Colonic mucosa (tissue), 4 donors: ENCODE data around the gene MAPK1. TPM values are rescaled to one million over a fixed set of nuclear protein-coding genes. Genes with fewer than 3 reads are reported as not detected.
A peak's percentile ranks its signal among the peaks of the same experiment; 100 is the strongest.

Experiments used
- DNase-seq: peaks from one replicate; pipeline ENCODE4 v3.0.0-alpha.2; 2020
- H3K27ac ChIP-seq: fragments of 200-600 bp; one replicate; pipeline ENCODE4 v1.8.0; 2021
- H3K27me3 ChIP-seq: fragments of 200-600 bp; one replicate; pipeline ENCODE4 v1.8.0; 2021
- H3K36me3 ChIP-seq: fragments of 200-600 bp; one replicate; pipeline ENCODE4 v1.8.0; 2021
- H3K4me1 ChIP-seq: fragments of 200-600 bp; one replicate; pipeline ENCODE4 v1.8.0; 2021; ENCODE audit warnings: mild to moderate bottlenecking
- H3K4me3 ChIP-seq: fragments of 200-600 bp; one replicate; pipeline ENCODE4 v1.8.0; 2021
- H3K9ac ChIP-seq, 2 donors: one replicate each; pipeline ENCODE4 v1.7.0; 2013; ENCODE audit warnings: control low read depth in 2 of 2, low read depth in 2 of 2, low read length in 2 of 2
- H3K9me3 ChIP-seq: fragments of 200-600 bp; one replicate; pipeline ENCODE4 v1.8.0; 2021
- intact Hi-C: fragments of 100-400 bp; cut with DNase I; formaldehyde crosslinking; loops from one replicate; pipeline ENCODE4 v1.14.1; 2022
- total RNA-seq, 2 donors: library from RNA; stranded (reverse); fragmentation: NEBNext Ultra II Directional in 1 of 2; extraction: Animal tissue kit (Norgen Biotek cat#: 25700) in 1 of 2; gene quantifications; one replicate each; pipeline ENCODE4 v1.2.1, GENCODE V29; 2021
- TF ChIP-seq, protein P1 (sequence below): fragments of 200-600 bp; IDR thresholded peaks from one replicate; pipeline ENCODE4 v1.8.0; 2022; ENCODE audit warnings: antibody characterized with exemption, mild to moderate bottlenecking
- donor health status: healthy.
- donor health status: DM: no; HTN: no; CAD: no.
- donor health status: DM: no; HTN: no; CAD: no.

Gene MAPK1
- total RNA-seq, 2 donors from 2014 or later: 140 to 147 TPM

DNA sequence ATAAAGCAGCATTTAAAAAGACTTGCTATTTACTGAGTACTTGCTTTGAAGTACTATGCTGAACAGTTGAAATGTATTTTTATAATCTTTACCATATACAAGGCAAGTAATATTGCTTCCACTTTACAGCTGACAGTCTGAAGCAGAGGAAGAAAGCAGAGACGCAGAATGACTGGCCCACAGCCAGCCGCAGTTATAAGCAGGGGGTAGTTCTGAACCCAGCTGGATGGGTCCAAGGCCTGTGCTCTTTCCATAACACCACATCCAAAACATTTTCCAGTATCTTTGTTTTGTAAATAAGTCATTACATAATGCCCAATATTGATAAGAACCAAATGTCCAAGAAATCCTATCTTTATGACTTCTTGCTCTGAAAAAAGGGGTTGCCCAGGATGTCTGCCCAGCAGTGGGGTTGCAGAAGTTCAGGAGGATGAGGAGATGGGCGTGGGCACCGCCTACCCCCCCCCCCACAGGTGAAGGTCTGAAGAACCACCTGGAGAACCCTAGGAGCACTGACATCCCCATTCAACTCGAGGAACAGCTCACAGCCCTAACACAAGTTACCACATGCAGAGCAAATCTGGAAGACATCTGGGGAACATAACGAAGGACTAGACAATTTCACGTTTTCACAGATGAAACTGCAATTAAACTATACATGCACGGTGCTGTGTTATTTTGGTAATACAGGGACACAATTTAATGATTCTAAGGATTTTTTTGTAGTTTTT is 107.6 kb downstream of the MAPK1 start:
- no peak overlapping the region for H3K4me3 ChIP-seq
- H3K9ac ChIP-seq: no peak overlapping the region
- H3K27ac ChIP-seq: no peak overlapping the region
- no peaks in the 10 kb centered on the region for H3K9me3 ChIP-seq
- H3K4me1 ChIP-seq: no peaks in the 10 kb centered on the region
- peaks cover 4% of the 10 kb centered on the region for H3K36me3 ChIP-seq
- TF ChIP-seq, protein P1, sequence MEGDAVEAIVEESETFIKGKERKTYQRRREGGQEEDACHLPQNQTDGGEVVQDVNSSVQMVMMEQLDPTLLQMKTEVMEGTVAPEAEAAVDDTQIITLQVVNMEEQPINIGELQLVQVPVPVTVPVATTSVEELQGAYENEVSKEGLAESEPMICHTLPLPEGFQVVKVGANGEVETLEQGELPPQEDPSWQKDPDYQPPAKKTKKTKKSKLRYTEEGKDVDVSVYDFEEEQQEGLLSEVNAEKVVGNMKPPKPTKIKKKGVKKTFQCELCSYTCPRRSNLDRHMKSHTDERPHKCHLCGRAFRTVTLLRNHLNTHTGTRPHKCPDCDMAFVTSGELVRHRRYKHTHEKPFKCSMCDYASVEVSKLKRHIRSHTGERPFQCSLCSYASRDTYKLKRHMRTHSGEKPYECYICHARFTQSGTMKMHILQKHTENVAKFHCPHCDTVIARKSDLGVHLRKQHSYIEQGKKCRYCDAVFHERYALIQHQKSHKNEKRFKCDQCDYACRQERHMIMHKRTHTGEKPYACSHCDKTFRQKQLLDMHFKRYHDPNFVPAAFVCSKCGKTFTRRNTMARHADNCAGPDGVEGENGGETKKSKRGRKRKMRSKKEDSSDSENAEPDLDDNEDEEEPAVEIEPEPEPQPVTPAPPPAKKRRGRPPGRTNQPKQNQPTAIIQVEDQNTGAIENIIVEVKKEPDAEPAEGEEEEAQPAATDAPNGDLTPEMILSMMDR: no peak
- H3K27me3 ChIP-seq: no peaks in the 10 kb centered on the region
- intact Hi-C loops: no loop called here
- DNase-seq: no peak

DNA sequence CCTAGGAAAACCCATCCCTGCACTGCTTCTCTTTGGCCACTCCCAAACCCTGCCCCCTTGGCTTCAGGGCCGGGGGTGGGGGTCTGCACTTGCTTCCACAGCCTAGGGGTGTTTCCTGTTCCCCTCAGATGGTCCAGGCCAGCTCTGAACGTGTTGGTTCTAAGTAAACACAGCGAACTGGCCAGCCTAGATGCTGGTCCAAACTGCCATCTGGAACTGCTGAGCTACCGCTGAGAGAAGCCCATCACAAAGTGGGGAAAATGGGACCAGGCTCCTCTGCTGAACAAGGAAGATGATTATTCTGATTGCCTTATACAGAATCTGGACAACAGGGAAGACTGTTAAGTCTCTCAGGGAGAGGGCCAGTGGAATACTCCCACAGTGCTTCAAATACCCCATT is 108.4 kb downstream of the MAPK1 start:
- TF ChIP-seq, protein P1: no peak
- Histone ChIP-seq H3K27ac (no peak overlapping the region), H3K4me3 (no peak overlapping the region), H3K4me1 (no peaks in the 10 kb centered on the region), H3K36me3 (peaks cover 4% of the 10 kb centered on the region), H3K9me3 (no peaks in the 10 kb centered on the region), H3K9ac (no peak overlapping the region), H3K27me3 (no peaks in the 10 kb centered on the region)
- intact Hi-C loops: no loop called here
- DNase-seq: no peak

DNA sequence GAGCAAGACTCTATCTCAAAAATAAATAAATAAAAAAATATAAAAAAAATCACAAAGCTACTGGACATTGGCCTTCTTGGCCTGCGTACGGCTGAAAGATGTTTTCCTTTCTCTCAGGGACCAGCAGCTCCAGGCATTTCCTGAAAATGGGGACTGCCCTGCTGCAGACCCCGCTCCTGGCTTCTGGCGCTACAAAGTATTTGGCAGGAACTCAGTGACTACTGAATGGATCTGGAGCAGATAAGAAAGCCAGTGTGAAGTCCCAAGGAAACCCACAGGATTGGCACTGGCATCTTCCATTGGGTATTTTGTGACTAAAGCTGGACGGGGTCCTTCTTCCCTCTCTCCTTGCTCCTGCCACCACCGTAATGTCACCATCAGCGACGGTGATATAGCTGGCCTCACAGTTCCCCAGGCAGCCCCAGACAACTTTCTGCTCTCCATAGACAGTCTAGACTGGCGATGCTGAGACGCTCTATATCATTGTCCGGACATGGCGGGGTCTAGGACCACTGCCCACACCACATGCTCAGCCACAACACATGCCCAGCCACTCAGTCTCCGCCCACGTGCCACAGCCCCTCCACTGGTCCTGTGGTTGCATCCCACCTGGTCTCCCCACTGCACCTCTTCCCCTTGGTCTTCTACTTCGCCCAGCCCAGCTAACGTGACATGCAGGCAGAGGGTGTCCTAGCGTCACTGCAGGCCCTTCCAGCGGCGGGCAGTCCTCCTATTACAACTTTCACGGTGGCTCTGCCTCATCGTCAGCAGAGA is 109.2 kb downstream of the MAPK1 start:
- H3K4me1 ChIP-seq: no peaks in the 10 kb centered on the region
- H3K27me3 ChIP-seq: no peaks in the 10 kb centered on the region
- no peak overlapping the region for H3K9ac ChIP-seq
- no peak overlapping the region for H3K4me3 ChIP-seq
- TF ChIP-seq, protein P1: no peak
- no peak for DNase-seq
- intact Hi-C loops: no loop called here
- H3K27ac ChIP-seq: no peak overlapping the region
- peaks cover under 1% of the 10 kb centered on the region for H3K36me3 ChIP-seq
- no peaks in the 10 kb centered on the region for H3K9me3 ChIP-seq

DNA sequence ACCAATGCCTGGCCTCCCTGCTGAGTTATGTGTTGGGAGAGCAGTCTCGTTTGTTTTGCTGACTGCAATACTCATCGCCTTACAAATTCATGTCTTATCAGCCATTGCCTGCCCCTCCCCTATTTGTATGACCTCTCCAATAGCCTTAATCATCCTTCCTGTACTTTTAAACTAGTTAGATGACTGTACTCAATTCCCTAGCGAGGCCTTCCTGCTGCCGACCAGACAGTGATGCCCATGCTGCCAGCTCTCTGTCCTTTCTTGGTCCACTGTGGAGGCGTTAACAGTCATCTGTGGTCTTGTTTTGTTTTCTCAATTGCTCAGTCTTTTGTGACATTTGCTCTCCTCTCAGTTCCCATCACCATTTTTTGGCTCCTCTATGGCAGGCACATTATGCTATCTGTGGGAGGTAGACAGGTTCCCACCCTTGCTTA is 111.6 kb downstream of the MAPK1 start:
- no peaks in the 10 kb centered on the region for H3K4me1 ChIP-seq
- H3K27me3 ChIP-seq: no peaks in the 10 kb centered on the region
- no peak overlapping the region for H3K9ac ChIP-seq
- intact Hi-C loops: no loop called here
- no peak for DNase-seq
- H3K27ac ChIP-seq: no peak overlapping the region
- H3K9me3 ChIP-seq: no peaks in the 10 kb centered on the region
- H3K36me3 ChIP-seq: no peaks in the 10 kb centered on the region
- H3K4me3 ChIP-seq: no peak overlapping the region
- TF ChIP-seq, protein P1: no peak

DNA sequence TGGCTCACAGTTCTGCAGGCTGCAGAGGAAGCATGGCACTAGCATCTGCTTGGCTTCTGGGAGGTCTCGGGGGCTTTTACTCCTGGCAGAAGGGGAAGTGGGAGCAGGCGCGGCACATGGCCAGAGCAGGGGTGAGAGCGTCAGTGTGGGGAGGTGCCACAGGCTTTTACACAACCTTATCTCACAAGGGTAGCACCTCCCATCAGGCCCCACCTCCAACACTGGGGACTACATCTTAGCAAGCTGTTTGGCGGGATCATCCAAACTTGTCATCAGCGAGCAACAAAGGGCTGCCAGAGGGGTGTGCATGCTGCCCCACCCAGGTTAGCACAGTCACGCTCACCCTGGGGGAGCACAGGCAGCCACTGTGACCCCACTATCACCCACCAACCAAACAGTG is 112.9 kb downstream of the MAPK1 start:
- Histone ChIP-seq H3K4me1 (no peaks in the 10 kb centered on the region), H3K4me3 (no peak overlapping the region), H3K27ac (no peak overlapping the region), H3K9ac (no peak overlapping the region), H3K27me3 (no peaks in the 10 kb centered on the region), H3K36me3 (no peaks in the 10 kb centered on the region), H3K9me3 (no peaks in the 10 kb centered on the region)
- TF ChIP-seq, protein P1: no peak
- intact Hi-C loops: no loop called here
- DNase-seq: peak; percentile 40
